HFFc6 (cell line): Measurements from ENCODE around the gene NMRK2. TPM values are rescaled to one million over a fixed set of nuclear protein-coding genes. Genes with fewer than 3 reads are reported as not detected.

Experiments
- DNase-seq: peaks from one replicate; pipeline ENCODE4 v3.0.0-alpha.2; 2018
- H3K27ac Mint-ChIP-seq: 2 replicates; pipeline ENCODE4 v1.8.0; 2020; ENCODE audit warnings: mild to moderate bottlenecking, mixed read lengths
- H3K27me3 Mint-ChIP-seq: 2 replicates; pipeline ENCODE4 v1.8.0; 2021; ENCODE audit warnings: mild to moderate bottlenecking, moderate library complexity, mixed read lengths; ENCODE audit not compliant: insufficient read depth
- H3K36me3 Mint-ChIP-seq: 2 replicates; pipeline ENCODE4 v1.8.0; 2021; ENCODE audit warnings: low read depth, mixed read lengths
- H3K4me1 Mint-ChIP-seq: 2 replicates; pipeline ENCODE4 v1.8.0; 2020; ENCODE audit warnings: low read depth, mixed read lengths
- H3K4me3 Mint-ChIP-seq: 2 replicates; pipeline ENCODE4 v1.8.0; 2020; ENCODE audit warnings: mild to moderate bottlenecking, moderate library complexity, mixed read lengths
- H3K9me3 Mint-ChIP-seq: 2 replicates; pipeline ENCODE4 v1.8.0; 2020; ENCODE audit warnings: mild to moderate bottlenecking, mixed read lengths
- total RNA-seq, 6 experiments: library from RNA; stranded (reverse); fragmentation: NEBNext Ultra II Directional; extraction: Animal tissue kit (Norgen Biotek cat#: 25700); gene quantifications; 2 replicates in 1 of 6; 3 replicates in 5 of 6; pipeline ENCODE4 v1.2.3, GENCODE V29; 2021
- TF ChIP-seq, protein P1 (sequence below): fragments of 200-600 bp; sonication (generic); IDR thresholded peaks from 2 replicates; pipeline ENCODE4 v1.5.0; 2021; ENCODE audit warnings: antibody characterized with exemption, mild to moderate bottlenecking

The NMRK2 gene
- total RNA-seq, 6 experiments from 2014 or later, result not detected

DNA sequence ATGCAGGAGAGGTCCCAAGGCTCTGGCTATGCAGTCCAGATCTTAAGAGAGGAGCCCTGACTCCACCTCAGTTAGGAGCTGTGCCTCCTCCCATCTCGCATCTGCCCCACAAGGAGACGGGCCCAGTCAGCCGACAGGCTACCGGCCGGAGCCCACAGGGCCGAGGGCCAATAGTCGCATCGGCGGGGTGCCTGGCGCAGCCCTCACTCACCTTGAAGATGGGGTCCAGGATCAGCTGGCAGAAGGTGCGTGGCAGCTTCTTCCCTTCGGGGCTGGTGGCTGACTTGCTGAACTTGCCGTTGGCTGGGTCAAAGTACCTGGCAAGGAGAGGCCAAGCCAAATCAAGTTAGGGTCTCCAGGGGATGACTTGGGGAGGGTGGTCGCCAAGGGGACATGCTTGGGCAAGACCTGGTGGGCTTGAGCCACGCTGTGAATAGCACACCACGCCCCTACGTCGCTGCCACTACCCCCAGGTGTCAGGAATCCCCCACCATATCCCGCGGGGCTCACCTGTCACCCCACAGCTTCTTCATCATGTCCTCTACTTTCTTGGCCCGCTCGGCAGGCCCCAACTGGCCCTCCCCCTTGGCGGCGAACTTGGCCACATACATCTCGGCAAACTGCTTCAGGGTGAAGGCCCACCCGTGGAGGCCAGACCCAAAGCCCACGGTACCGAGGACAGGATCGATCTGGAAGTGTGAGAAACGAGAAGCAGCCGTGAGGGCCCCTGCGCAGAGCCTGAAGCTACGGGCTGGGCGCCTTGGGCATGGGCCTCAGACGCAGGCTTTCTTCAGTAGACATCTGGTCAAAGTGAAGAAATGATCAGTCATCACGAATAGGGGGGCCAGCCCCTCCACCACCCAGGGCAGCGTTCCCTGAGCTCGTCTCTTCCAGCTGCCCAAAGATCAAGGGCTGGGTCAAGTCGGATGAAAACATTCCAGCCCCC, 49.1 kb downstream of the NMRK2 start:
- peaks cover 69% of the 10 kb centered on the region for H3K27me3 Mint-ChIP-seq
- peak overlapping the region; percentile 98 for H3K27ac Mint-ChIP-seq
- peaks cover 54% of the 10 kb centered on the region for H3K4me1 Mint-ChIP-seq
- peaks cover 54% of the 10 kb centered on the region for H3K36me3 Mint-ChIP-seq
- H3K9me3 Mint-ChIP-seq, result peaks cover 12% of the 10 kb centered on the region
- H3K4me3 Mint-ChIP-seq, result peak overlapping the region; percentile 99; the same call in 1 of the 2 replicates
- no peak for DNase-seq
- TF ChIP-seq, protein P1, sequence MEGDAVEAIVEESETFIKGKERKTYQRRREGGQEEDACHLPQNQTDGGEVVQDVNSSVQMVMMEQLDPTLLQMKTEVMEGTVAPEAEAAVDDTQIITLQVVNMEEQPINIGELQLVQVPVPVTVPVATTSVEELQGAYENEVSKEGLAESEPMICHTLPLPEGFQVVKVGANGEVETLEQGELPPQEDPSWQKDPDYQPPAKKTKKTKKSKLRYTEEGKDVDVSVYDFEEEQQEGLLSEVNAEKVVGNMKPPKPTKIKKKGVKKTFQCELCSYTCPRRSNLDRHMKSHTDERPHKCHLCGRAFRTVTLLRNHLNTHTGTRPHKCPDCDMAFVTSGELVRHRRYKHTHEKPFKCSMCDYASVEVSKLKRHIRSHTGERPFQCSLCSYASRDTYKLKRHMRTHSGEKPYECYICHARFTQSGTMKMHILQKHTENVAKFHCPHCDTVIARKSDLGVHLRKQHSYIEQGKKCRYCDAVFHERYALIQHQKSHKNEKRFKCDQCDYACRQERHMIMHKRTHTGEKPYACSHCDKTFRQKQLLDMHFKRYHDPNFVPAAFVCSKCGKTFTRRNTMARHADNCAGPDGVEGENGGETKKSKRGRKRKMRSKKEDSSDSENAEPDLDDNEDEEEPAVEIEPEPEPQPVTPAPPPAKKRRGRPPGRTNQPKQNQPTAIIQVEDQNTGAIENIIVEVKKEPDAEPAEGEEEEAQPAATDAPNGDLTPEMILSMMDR, result no peak

DNA sequence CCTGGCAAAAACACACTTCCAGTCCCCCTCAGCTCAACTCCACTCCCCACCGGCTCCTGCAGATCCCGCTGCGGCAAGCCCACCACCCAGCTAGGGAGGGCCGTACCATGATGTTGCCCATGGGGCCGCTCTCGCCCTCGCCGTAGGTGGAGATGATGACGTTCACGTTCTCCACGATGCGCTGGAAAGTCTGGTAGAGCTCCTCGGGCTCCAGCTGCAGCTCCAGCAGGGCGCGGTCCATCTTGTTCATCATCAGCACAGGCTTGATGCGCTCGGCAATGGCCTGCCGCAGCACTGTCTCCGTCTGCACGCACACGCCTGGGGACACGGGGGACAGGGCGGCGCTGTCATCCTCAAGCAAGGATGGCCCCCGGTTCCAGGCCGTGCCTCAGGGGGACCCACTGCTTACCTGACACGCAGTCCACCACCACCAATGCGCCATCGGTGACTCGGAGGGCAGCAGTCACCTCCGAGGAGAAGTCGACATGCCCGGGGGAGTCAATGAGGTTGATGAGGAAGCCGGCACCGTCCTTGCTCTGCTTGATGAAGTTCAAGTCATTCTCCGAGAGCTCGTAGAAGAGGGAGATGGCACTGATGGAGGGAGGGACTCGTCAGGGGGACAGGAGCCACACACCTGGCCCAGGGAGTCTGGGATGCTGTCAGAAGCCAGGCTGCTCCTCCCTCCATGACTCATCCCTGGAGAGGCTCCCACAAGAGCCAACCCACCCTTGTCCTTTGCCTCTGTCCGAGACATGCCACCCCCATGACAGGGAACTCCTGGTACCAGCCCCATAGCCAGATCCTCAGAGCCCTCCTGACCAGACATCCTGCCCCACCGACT, 50.1 kb downstream of the NMRK2 start:
- H3K27me3 Mint-ChIP-seq, result peaks cover 60% of the 10 kb centered on the region
- peaks cover 12% of the 10 kb centered on the region for H3K9me3 Mint-ChIP-seq
- H3K4me3 Mint-ChIP-seq, result peak overlapping the region; percentile 99
- TF ChIP-seq, protein P1, result no peak
- DNase-seq, result peak; percentile 74
- H3K27ac Mint-ChIP-seq, result peak overlapping the region; percentile 98
- peaks cover 61% of the 10 kb centered on the region for H3K4me1 Mint-ChIP-seq
- H3K36me3 Mint-ChIP-seq, result peaks cover 50% of the 10 kb centered on the region

GRCh38 chr19:3983542-3983914, 50.7 kb downstream of the NMRK2 start:
- peak overlapping the region; percentile 98 for H3K27ac Mint-ChIP-seq
- peaks cover 57% of the 10 kb centered on the region for H3K4me1 Mint-ChIP-seq
- DNase-seq, result no peak
- TF ChIP-seq, protein P1, result no peak
- H3K27me3 Mint-ChIP-seq, result peaks cover 54% of the 10 kb centered on the region
- H3K4me3 Mint-ChIP-seq, result peak overlapping the region; percentile 99
- peaks cover 46% of the 10 kb centered on the region for H3K36me3 Mint-ChIP-seq
- peaks cover 12% of the 10 kb centered on the region for H3K9me3 Mint-ChIP-seq

DNA sequence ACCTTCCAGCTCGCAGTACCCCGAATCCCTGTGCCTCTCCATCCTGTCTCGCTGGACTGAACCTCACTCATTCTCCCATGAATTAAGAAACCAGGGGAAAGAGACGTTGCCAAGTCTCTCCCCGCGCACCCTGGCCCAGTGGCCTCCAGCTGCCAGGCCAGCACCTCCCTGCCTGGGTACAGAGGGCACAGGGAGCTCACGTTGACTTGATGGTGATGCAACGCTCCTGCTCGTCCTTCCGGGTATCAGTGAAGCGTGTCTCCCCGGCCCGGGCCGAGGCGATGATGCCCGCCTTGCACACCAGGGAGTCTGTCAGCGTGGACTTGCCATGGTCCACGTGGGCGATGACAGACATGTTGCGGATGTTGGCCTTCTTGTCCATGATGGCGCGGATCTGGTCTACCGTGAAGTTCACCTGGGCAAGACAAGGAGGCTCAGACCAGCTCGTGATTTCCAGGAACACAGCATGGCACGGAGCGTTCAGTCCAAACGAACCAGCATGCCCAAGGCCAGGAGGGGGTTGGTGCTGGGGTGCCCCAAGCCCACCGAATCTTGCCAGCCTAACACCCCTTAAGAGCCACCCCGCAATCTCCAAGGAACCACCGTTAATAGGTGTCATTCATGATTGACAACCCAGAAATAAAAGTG, 51.2 kb downstream of the NMRK2 start:
- Mint-ChIP-seq H3K27me3 (peaks cover 50% of the 10 kb centered on the region), H3K4me3 (peak overlapping the region; percentile 99), H3K27ac (peak overlapping the region; percentile 98), H3K36me3 (peaks cover 44% of the 10 kb centered on the region), H3K9me3 (peaks cover 12% of the 10 kb centered on the region), H3K4me1 (peaks cover 54% of the 10 kb centered on the region)
- no peak for DNase-seq
- TF ChIP-seq, protein P1, result no peak

DNA sequence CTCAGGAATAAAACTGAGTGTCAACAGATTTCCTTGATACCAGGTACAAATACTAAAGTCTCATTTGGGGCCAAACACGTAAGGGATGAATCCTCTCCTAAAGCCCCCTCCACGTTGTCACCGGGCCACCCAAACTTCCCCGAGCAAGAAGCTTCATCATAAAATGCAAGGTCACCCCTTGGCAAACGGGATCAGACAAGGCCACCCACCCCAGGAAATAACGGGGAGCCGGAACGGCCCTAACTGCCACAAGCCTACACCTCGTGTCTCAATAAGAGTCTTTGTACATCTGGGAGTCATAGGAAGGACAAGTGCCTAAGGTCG, 51.7 kb downstream of the NMRK2 start:
- Mint-ChIP-seq H3K4me3 (peak overlapping the region; percentile 99), H3K36me3 (peaks cover 39% of the 10 kb centered on the region), H3K27ac (peak overlapping the region; percentile 98), H3K27me3 (peaks cover 46% of the 10 kb centered on the region), H3K4me1 (peaks cover 49% of the 10 kb centered on the region), H3K9me3 (peaks cover 12% of the 10 kb centered on the region)
- no peak for DNase-seq
- TF ChIP-seq, protein P1, result no peak
